GM21825 (cell line): Measurements from ENCODE around the gene SELENOH.
"Not testable (repeated sequence)": the region's sequence is repeated elsewhere in the genome, so short reads cannot be mapped to it uniquely, and the experiment has no call there.

Source experiments
- ATAC-seq: cut with Tn5 transposase; IDR thresholded peaks from one replicate; pipeline ENCODE4 v1.9.1; 2021; ENCODE audit warnings: mild to moderate bottlenecking, moderate library complexity; ENCODE audit not compliant: unreplicated experiment

Gene SELENOH, protein sequence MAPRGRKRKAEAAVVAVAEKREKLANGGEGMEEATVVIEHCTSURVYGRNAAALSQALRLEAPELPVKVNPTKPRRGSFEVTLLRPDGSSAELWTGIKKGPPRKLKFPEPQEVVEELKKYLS

DNA sequence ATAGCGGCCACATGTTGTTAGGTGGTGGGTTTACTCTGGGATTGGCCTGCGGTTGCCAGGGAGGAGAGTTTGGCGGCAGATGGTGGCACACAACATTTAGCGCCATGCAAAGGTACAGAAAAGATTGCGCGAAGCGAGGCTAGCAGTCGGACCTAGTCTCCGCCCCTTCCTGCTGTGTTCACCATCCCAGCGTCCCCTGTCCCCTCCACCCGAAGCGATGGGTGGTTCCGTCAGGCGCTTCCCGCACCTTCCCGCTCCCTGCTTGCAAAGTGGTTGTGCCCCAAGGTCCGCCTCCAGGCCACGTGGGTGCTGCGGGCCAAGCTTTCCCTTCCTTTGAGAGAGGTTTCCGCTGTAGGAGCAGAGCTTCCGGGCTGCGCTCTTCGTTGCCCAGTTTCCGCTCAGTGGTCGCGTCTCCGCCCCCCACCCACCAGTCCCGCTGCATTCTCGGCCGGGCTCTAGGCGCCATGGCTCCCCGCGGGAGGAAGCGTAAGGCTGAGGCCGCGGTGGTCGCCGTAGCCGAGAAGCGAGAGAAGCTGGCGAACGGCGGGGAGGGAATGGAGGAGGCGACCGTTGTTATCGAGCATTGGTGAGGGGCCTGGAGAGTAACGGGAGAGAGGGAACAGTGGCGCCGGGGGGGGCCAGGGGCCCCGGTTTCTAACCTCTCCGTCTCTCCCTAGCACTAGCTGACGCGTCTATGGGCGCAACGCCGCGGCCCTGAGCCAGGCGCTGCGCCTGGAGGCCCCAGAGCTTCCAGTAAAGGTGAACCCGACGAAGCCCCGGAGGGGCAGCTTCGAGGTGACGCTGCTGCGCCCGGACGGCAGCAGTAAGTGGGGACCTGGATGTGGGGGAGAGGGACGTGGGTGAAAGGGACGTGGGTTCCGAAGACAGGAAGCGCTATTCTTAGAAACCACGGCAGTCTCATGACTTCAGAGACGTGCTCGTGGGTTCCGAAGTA lies at the start of gene SELENOH:
Gene SELENOH (plus strand): TSS at position 360 of the 955 bp plus-strand sequence. CDS start 105 bp downstream, at position 465.
- peak; percentile 91 for ATAC-seq

DNA sequence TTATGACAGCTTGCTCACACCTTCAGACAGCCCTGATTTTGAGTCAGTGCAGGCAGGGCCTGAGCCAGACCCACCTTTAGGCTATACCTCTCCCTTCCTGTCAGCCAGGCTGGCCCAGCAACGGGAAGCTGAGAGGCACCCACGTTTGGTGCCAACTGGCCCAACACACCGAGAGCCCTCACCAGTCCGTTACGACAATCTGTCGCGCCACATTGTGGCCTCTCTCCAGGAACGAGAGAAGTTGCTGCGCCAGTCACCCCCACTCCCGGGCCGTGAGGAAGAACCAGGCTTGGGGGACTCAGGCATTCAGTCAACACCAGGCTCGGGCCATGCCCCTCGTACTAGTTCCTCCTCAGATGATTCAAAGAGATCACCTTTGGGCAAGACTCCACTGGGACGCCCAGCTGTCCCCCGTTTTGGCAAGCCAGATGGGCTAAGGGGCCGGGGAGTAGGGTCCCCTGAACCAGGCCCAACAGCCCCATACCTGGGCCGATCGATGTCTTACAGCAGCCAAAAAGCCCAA lies 42.4 kb upstream of the SELENOH start:
- ATAC-seq = no peak

DNA sequence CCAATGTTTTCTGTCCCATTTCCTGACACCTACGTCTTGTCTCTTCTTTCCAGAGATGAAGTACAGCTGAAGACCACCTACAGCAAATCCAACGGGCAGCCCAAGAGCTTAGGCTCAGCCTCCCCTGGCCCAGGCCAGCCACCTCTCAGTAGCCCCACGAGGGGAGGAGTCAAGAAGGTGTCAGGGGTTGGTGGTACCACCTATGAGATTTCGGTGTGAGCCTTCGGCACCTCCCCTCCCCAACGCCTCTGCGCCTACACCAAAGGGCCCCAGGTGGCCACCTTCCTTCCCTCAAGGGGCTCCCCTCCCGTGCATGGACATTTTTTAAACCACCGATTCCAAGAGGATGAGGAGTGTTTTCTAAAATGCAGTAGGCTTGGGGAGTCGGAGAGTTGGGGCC lies 41.5 kb upstream of the SELENOH start:
- ATAC-seq = no peak

DNA sequence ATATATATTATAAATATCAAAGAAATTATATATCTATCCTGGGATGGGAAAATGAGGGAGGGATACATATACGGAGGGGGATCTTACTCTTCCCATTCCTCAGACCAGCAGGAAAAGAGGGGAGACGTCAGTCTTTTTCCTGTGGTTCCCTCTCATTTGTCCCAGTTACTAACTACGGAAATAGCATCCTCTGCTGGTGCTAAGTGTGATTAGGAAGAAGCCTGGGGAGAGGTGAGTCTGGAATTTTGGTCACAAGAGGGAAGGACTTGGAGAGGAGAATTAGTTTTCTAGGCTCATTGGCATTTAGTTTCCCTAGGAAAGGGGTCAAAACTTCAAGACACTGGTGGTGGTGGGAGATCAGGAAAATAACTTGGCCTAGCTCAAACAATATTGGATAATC lies 40.9 kb upstream of the SELENOH start:
- ATAC-seq = no peak

DNA sequence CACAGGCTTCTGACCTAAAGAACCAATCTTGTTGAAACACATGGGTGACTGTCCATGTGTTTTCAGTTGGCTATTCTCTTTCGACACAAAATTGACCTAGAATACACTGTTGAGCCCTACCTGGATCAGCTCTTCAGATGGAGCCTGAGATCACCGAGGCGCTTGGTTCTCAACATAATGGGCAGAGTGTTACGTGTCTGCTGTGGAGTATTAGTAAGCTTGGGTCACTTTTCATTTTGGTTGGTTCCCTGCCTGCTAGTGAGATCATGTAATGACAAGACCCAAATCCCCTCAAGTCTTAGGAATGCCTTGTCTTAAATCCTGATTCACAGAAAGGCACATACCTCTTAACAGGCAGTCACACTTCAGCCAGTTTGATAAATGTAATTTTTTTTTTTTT lies 38.0 kb upstream of the SELENOH start:
- ATAC-seq = no peak

DNA sequence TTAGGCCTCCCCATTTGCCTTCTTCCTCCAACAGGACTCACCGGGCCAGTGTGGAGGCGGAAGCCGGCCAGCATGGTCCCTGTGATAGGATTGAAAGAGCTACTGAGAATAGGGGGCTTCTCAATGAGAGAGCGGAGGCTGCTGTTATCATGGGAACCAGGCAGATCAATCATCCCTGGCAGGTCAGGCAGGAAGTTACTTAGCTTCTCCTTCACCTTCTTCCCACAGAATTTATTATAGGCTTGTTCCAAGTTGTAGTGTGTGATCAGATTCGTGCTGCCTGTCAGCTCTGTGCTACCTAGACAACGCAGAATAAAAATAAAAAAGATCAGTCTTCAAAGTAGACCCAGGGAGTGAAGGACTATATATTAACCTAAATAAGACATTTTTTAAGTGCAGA lies 36.4 kb upstream of the SELENOH start:
- no peak for ATAC-seq

DNA sequence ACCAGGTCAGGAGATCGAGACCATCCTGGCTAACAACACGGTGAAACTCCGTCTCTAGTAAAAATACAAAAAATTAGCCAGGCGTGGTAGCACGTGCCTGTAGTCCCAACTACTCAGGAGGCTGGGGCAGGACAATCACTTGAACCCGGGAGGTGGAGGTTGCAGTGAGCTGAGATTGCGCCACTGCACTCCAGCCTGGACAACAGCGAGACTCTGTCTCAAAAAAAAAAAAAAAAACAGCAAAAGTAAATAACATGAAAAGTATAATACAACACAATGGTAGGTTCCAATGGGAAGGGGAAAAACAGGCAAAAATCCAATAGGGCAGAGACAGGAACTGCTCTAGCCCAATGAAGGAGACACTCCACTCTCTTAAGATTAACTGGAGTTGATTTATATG lies 35.9 kb upstream of the SELENOH start:
- ATAC-seq = not testable (repeated sequence)

DNA sequence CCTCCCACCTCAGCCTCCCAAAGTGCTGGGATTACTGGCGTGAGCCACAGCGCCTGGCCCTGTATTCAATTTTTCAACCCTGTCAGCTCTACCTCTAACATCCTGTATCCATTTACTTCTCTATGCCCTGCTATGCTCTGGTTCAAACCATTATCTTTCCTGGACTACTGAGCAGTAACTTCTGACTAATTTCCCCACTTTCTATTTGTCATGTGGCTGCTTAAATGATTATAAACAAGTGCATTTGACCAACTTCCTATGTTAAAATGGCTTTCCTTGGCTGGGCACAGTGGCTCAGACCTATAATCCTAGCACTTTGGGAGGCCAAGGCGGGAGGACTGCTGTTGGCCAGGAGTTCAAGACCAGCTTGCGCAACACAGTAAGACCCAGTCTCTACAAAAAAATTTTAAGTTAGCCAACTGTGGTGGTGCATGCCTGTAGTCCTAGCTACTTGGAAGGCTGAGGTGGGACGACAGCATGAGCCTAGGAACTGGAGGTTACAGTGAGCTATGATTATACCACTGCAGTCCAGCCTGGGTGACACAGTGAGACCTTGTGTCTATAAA lies 31.4 kb upstream of the SELENOH start:
- ATAC-seq = no peak

DNA sequence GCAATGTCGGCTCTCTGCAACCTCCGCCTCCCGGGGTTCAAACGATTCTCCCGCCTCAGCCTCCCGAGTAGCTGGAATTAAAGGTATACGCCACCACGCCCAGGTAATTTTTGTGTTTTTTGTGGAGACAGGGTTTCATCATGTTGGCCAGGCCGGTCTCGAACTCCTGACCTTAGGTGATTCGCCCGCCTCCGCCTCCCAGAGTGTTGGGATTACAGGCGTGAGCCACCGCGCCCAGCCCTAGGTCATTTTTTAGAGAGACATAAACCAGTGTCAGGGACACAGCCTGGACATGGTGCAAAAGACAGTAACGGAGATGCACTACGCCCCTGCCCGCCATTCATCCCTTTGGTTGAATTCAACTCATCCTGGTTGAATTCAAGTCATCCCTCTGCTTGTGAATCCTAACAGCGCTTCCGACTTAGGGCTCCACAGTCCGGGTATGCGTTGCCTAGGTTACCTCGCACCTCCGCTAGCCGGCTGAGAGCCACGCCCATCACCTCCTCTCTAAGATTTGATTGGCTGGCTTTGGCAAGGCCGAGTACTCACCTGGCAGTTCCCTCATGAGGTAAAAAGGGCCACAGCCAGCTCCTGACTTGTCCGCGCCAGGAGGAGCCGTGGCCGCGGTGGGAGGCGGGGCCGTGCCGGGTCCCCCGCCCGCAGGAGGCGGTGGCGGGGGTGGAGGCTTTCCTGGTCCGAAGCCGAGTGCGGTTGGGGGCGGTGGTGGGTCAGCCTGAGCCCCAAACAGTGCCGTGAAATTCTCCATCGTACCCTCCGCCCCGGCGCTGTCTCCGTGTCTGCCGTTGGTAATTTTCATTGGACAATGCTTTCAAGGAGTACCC lies 29.7 kb upstream of the SELENOH start, which contains the start of gene MED19:
Gene MED19 (minus strand): TSS at position 802 of the 842 bp plus-strand sequence. CDS start 36 bp downstream, at position 766.
- peak; percentile 42 for ATAC-seq

DNA sequence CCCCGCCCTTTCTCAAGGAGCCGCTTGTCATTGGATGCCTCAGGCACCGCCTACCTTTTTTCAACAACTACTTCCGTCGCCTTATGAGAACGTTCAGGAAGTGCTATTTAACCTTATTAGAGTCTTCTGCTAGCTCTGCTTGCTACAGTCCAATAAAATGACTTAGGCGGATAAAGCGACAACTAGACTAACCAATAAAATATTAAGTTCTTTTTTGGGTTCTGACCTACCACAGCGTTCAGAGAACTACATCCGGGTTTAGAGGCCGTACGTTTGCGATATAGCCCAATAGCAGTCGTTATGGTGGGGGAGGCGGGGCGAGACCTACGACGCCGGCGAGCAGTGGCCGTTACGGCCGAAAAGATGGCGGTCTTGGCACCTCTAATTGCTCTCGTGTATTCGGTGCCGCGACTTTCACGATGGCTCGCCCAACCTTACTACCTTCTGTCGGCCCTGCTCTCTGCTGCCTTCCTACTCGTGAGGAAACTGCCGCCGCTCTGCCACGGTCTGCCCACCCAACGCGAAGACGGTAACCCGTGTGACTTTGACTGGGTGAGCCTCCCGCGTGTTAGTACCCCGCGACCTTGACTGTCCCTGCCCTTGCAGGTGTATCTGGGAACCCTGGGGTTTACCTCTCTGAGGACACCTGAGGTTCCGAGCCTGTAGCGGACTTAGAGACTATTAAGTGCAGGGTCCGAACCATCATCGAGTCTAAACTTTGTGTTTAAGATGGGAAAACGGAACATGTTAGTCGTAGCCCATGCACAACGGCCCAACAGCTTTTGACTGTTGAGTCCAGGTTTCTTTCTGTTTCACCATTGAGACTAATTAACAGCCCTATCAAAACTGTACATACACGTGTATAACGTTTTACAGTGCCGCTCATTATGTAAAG lies 28.8 kb upstream of the SELENOH start, which contains the start of gene TMX2:
Gene TMX2 (plus strand): TSS at position 338 of the 895 bp plus-strand sequence. CDS start 26 bp downstream, at position 364.
- peak; percentile 93 for ATAC-seq

DNA sequence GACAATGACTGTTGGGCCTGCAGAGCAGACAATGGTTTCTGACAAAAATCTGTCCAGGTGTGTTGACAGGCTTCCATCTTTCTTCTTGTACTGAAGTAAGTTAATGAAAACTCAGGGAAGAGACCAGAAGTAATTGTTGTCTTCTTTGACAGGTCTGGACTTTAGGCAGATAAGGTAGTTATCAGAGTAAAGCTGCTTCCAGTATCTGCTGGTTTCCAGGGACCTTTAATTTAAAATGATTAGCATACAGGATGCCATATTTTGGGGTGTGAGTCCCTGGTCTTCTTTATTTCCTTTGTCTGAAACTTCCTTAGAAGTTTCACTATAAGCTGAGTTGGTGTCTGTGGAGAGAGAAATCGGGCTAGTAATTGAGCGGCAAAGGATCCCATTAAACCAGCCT lies 27.5 kb upstream of the SELENOH start:
- no peak for ATAC-seq

DNA sequence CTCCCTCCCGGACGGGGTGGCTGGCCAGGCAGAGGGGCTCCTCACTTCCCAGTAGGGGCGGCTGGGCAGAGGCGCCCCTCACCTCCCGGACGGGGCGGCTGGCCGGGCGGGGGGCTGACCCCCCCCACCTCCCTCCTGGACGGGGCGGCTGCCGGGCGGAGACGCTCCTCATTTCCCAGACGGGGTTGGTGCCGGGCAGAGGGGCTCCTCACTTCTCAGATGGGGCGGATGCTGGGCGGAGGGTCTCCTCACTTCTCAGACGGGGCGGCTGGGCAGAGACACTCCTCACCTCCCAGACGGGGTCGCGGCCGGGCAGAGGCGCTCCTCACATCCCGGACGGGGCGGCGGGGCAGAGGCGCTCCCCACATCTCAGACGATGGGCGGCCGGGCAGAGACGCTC lies 24.6 kb upstream of the SELENOH start:
- ATAC-seq = not testable (repeated sequence)

DNA sequence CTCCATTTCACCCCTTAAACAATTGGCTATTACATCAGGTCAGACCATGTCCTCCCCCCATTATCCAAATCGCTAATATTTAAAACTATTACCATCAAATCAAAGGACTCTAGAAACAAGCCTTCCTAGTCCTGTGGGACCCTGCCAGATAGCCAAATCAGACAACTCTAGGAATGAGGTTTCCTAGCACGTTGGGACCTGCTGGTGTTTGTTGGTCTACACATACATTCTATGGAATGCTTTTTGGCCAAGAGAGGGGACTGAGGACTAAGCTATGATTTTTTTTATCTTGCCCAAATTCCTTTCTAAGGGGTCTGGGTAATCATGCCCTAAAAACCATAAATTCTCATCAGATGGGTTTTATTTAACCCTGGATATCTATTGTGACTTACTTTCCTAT lies 14.1 kb upstream of the SELENOH start:
- no peak for ATAC-seq

DNA sequence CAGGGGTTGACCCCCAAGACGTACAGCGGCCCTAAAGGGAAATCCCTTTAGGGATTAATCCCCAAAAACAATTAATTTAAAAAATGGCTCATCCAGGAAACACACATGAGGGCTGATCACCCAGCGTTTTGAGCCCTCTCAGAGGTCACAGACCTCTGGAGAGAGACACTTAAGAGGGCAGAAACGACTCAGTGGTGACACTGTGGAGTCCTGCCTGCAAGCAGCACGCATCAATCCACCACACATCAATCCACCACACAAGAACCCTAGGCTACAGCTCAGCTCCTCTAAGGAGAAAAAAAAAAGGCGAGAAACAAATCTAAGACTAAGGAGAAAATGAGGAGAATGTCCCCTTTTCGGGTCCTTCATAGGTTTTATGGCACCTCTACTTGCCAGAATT lies 12.5 kb upstream of the SELENOH start:
- ATAC-seq = no peak

DNA sequence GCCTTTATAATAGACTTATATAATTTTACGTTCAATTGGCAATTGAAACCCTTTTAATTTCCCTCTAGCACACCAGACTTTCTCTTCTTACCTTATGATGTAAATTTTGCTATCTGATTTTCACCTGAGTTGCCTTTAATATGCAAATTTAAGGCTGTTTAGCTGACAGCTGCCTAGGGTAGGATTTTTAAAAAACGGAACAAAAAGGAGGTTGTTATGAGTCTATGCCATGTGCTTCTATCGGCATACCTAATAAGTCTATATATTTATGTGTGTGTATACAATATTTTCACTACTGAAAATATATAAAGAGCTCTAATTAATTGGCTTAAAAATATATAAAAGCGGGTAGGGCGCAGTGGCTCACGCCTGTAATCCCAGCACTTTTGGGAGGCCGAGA lies 11.8 kb upstream of the SELENOH start:
- ATAC-seq = no peak

DNA sequence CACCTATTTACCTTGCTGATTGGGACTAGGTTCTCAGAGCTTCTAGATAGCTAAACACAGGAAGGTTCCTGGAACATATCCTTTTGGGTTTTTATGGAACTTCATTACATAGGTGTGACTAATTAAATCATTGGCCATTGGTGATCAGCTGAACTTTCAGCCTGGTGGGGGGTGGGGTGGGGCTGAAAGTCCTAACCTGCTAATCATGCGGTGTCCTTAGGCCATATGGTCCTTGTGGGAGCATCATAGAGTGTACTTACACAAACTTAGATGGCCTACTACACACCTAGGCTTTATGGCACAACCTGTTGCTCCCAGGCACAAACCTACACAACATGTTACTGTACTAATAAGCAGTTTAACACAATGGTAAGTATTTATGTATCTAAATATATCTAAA lies 8.6 kb upstream of the SELENOH start:
- ATAC-seq = no peak

DNA sequence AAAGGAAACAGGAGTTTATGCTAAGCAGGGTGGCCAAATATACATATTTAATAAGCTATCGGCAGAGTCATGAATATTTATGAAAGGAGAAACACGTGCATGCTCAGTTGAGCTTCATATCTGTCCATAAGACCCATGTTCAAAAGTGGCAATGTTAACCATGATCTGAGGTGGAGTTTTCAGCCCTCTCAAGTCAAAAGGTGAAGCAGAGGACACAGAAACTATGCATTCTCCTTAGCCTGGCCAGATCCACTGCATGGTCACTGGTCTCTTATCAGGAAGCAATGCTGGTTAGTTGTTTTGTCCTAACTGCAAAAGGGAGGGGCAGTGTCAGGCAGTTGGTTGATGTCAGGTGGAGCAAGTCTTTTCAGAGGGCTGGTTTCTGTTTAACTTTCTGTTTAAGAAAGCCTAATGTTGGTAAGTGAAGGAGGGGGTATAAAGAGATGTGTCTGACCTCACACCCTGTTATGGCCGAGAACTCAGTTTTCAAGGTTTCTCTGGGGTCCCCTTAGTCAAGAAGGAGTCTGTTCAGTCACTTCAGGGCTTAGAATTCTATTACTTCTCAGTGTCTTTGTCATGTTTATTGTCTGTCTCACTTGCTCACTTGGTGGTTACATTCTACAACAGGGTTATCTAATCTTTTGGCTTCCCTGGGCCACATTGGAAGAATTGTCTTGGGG lies 5.5 kb upstream of the SELENOH start:
- no peak for ATAC-seq

DNA sequence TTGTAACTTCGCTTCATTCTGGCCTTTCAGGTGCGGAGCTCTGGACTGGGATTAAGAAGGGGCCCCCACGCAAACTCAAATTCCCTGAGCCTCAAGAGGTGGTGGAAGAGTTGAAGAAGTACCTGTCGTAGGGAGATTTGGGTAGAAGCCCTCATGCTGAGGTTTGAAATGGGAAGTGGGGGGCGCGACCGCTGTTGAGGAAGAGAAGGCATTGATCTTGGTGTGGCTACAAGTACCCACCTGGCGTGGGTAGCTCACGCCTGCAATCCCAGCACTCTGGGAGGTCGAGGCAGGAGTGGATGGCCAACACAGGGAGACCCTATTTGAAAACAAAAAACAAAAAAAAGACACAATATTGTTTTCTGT lies 779 bp downstream of the SELENOH start:
- ATAC-seq = no peak

DNA sequence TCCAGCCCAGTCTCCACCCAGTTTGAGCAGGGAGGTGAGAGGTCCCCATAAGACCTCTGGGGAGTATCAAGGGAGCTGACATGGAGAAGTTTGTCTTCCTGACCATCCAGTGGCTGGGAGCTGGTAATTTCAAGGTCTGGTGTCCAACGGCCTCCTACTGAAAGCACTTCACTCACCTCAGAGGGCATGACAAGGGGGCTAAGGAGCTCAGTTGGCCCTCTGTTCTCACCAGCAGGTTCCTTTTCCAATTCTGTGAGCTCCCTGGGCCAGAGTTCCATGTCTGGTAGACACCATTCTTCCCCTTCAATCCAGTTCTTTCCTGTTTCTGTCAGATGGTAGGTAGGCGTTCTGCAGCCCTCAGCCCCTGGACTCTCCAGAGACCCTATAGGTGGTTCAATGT lies 3.1 kb downstream of the SELENOH start:
- ATAC-seq = no peak
